GM20000 (cell line): ENCODE results near the gene SWAP70.
"Not testable (repeated sequence)": the region's sequence is repeated elsewhere in the genome, so short reads cannot be mapped to it uniquely, and the experiment has no call there.

Experiments
- DNase-seq: peaks from one replicate; pipeline ENCODE4 v3.0.0; 2012; ENCODE audit warnings: low spot score
- TF ChIP-seq, protein P1 (sequence below): IDR thresholded peaks from 2 replicates; pipeline ENCODE4 v1.5.1; 2012; ENCODE audit warnings: mild to moderate bottlenecking, control low read depth; ENCODE audit errors: extremely low read depth, missing control alignments

Gene SWAP70

DNA sequence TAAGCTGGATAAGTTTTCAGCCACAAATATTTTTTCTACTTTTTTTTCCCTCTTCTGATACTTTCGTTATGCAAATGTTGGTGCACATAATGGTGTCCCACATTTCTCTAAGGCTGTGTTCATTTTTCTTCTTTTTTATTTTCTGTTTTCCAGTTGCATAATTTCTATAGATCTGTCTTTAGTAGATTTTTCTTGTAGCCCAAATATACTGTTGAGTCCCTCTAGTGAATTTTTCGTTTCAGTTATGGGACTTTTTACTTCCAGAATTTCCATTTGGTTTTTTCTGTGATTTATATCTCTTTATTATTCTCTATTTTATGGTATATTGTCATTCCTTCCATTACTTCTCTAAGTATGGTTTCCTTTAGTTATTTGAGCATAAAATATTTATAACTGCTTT, 72.0 kb downstream of the SWAP70 start:
- TF ChIP-seq, protein P1, sequence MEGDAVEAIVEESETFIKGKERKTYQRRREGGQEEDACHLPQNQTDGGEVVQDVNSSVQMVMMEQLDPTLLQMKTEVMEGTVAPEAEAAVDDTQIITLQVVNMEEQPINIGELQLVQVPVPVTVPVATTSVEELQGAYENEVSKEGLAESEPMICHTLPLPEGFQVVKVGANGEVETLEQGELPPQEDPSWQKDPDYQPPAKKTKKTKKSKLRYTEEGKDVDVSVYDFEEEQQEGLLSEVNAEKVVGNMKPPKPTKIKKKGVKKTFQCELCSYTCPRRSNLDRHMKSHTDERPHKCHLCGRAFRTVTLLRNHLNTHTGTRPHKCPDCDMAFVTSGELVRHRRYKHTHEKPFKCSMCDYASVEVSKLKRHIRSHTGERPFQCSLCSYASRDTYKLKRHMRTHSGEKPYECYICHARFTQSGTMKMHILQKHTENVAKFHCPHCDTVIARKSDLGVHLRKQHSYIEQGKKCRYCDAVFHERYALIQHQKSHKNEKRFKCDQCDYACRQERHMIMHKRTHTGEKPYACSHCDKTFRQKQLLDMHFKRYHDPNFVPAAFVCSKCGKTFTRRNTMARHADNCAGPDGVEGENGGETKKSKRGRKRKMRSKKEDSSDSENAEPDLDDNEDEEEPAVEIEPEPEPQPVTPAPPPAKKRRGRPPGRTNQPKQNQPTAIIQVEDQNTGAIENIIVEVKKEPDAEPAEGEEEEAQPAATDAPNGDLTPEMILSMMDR, result no peak
- DNase-seq, result no peak

DNA sequence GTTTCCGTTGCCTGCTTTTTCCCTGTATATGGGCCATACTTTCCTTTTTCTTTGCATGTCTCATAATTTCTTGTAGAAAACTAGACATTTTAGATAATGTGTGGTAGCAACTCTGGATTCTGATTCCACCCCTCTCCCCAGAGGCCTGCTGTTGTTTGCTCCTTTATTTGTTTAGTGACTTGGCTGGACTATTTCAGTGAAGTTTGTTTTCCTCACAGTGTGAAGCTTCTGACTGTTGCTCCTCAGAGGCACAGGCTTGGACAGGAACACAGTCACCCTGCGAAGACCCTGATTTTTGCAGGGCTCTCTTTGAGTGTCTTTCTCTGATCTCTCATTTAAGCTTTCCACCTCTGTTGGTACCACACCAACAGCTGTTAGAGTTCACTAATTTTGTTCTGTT, 72.5 kb downstream of the SWAP70 start:
- TF ChIP-seq, protein P1, result no peak
- no peak for DNase-seq

DNA sequence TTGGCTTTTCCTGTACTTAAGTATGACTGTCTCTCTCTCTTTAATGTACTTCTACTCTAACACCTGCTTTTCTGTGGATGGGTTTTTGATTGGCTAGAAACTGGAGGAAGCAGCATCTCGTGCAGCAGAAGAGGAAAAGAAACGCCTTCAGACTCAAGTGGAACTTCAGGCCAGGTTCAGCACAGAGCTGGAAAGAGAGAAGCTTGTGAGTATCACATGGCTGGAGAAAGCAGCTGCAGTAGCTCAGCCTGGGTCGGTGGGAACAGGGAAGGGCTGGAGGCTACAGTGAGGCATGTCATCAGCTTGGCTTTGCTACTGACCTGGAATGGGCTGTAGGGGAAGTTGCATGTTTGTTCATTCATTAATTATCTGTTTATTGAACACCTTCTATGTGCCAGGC, 74.2 kb downstream of the SWAP70 start:
- TF ChIP-seq, protein P1, result no peak
- no peak for DNase-seq

DNA sequence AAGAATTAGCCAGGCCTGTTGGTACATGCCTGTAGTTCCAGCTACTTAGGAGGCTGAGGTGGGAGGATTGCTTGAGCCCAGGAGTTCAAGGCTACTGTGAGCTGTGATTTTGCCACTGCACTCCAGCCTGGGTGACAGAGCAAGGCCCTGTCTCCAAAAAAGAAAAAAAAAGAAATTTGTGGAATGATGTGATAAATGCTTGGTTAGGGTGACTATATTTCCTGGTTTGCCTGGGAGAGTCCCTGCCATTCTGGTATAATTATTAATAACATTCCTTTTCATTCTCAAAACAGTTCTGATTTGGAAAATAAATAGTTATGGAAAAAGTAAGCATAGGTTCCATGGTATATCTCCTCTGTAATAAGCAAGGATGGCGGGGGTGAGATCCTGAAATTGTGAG, 74.8 kb downstream of the SWAP70 start:
- TF ChIP-seq, protein P1, result no peak
- DNase-seq, result no peak

DNA sequence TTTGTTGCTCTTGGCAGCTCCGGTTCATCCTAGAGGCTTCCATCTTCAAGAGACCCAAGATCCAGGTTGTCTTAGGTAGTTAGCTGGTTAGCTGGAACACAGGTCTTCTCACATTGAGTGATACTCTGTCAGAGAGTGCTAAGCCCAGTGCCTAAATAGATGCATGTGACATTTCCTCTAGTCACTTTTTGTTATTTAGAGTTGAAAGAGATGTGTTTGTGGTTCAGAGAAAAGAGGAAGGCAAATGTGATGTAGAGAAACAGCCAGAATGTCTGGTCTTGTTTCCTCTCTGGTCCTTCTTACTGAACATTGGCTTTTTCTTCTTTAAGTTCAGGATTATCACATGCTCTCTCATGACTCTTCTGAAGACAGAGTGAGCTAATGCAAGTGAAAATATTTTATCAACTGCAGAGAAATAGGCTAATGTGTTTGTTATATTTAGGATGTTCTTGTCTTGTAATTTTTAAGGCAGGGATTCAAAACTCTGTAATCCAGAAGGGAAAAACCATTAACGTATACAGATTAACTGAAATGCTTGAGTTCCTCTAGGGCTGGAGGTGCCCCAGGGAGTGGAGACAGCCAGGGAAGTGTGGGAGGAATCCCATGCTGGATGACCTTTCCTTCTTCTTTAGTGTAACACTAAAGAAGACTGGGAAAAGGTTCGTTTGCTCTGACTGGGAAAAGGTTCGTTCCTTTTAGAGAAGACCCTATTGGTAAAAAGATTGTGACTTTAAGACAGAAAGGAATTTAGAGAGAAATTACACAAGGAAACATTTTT, 75.4 kb downstream of the SWAP70 start:
- DNase-seq, result no peak
- TF ChIP-seq, protein P1, result no peak

DNA sequence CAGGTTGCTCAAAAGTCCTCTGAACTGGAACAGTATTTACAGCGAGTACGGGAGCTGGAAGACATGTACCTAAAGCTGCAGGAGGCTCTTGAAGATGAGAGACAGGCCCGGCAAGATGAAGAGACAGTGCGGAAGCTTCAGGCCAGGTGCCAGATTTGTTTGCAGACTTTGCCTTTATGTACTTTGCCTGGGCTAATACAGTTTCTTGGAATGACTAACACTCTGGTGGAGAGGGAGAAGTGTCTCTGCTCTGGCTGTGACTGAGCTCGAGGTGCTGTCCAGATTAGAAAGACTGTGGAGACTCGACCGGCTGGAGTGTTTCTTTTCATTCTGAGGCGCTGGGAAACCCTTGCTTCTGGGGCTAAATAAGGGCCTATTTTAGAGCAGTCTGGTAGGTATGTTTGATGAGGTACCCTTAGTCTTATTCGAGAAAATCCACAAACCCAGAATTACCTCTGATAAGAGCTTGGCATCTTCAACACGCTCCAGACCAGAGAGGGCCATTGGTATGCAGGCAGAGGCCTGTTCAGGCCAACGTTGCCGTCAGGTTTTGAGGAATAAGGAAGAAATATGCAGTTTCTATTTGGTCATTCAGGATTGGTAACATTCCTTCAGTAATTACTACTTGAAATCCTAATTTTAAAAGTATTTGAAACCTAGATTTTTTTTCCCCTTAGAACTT, 76.5 kb downstream of the SWAP70 start:
- TF ChIP-seq, protein P1, result no peak

DNA sequence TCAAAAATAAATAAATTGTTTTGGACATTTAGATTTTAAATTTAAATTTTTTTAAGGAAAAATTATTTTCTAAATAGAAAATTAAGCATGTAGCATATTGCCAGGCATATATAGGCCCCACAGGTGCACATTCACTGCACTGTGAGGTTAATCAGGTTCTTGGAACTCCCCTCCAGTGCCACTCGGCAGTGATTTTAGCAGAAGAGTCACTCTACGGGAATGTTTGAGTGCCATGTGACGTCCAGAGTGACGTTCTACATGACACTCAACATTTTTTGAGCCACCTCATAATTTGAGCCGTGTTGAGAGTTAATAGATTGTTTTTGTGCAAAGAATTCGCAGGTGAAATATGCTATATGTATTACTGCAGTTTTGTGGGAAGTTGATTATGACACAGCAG, 77.4 kb downstream of the SWAP70 start:
- DNase-seq, result no peak
- TF ChIP-seq, protein P1, result no peak

More for the DNA sequence above, 76.5 kb downstream of the SWAP70 start:
- DNase-seq, result no peak

DNA sequence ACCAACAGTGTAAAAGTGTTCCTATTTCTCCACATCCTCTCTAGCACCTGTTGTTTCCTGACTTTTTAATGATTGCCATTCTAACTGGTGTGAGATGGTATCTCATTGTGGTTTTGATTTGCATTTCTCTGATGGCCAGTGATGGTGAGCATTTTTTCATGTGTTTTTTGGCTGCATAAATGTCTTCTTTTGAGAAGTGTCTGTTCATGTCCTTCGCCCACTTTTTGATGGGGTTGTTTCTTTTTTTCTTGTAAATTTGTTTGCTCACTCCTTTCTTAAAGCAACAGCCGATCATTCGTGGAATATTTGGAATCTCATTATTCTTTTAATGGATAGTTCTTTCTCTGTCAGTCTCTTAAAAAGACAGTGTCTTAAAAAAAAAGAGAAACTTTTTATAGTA, 79.6 kb downstream of the SWAP70 start:
- DNase-seq, result not testable (repeated sequence)
